Panc1 (cell line): Measurements from ENCODE around the gene C16orf46. TPM values are rescaled to one million over a fixed set of nuclear protein-coding genes. Genes with fewer than 3 reads are reported as not detected.

Source experiments
- ATAC-seq: fragments of 200-7000 bp; cut with Tn5 transposase; 2 replicates; pipeline ENCODE4 v1.9.1; 2020; ENCODE audit warnings: mild to moderate bottlenecking, moderate library complexity
- BruUV-seq: library from RNA; stranded (reverse); fragments of 400-500 nt; replicated peaks from 2 replicates; lab custom pipeline; 2021; lab: Mats Ljungman, UMichigan
- CTCF ChIA-PET: fragments of 300-600 bp; sonication (Branson Sonifier 250); formaldehyde crosslinking; loops from one replicate; lab custom pipeline; 2022; ENCODE audit warnings: antibody characterized with exemption; lab: Charles Lee
- POLR2A ChIA-PET: fragments of 300-600 bp; sonication (Branson Sonifier 250); formaldehyde crosslinking; loops from one replicate; lab custom pipeline; 2022; ENCODE audit warnings: antibody characterized with exemption; lab: Charles Lee
- DNase-seq: peaks from one replicate; pipeline ENCODE4 v3.0.0-alpha.2; 2010; ENCODE audit warnings: low read depth, low spot score
- H3K27ac ChIP-seq: 2 replicates; pipeline ENCODE4 v1.5.1; 2011; ENCODE audit warnings: mild to moderate bottlenecking, low read length, inconsistent platforms
- H3K27me3 ChIP-seq: fragments of 200-500 bp; sonication (Bioruptor generic); 2 replicates; pipeline ENCODE4 v1.6.0; 2014; ENCODE audit warnings: low read length, inconsistent platforms; ENCODE audit not compliant: control insufficient read depth, insufficient read depth
- H3K36me3 ChIP-seq: fragments of 200-500 bp; sonication (Bioruptor generic); 2 replicates; pipeline ENCODE4 v1.5.1; 2014; ENCODE audit warnings: inconsistent platforms, mild to moderate bottlenecking, low read length, moderate library complexity; ENCODE audit not compliant: control insufficient read depth, insufficient read depth
- H3K4me1 ChIP-seq: 2 replicates; pipeline ENCODE4 v1.5.1; 2011; ENCODE audit warnings: inconsistent platforms, mild to moderate bottlenecking, low read length, moderate library complexity; ENCODE audit not compliant: control insufficient read depth, insufficient read depth
- H3K4me3 ChIP-seq, 2 experiments: 2 replicates each; pipeline ENCODE4 v1.5.1; 2011 to 2012; ENCODE audit warnings: low read depth in 2 of 2, low read length in 2 of 2, mild to moderate bottlenecking in 2 of 2, inconsistent platforms in 1 of 2, moderate library complexity in 1 of 2
- H3K9me3 ChIP-seq: fragments of 200-500 bp; sonication (Bioruptor generic); 2 replicates; pipeline ENCODE4 v1.5.1; 2014; ENCODE audit warnings: low read depth, mild to moderate bottlenecking, inconsistent platforms, low read length, moderate library complexity; ENCODE audit not compliant: control insufficient read depth, insufficient read depth
- POLR2AphosphoS5 ChIP-seq: IDR thresholded peaks from 2 replicates; pipeline ENCODE4 v1.6.1; 2012; ENCODE audit warnings: mild to moderate bottlenecking, low read depth, low read length, moderate library complexity
- SIN3A ChIP-seq: IDR thresholded peaks from 2 replicates; pipeline ENCODE4 v1.6.1; 2012; ENCODE audit warnings: low read depth, mild to moderate bottlenecking, low read length, moderate library complexity, borderline replicate concordance; ENCODE audit not compliant: insufficient read depth
- TCF7L2 ChIP-seq: IDR thresholded peaks from 2 replicates; pipeline ENCODE4 v1.6.1; 2011; ENCODE audit warnings: mild to moderate bottlenecking, low read depth, low read length, inconsistent platforms
- in situ Hi-C: cut with HindIII; loops from 2 replicates; pipeline ENCODE4 v1.10.0; 2016; ENCODE audit warnings: low sequenced_read_pairs, low pct_unique_long_range_greater_than_20kb
- intact Hi-C: fragments of 100-400 bp; cut with micrococcal nuclease; formaldehyde crosslinking; loops from one replicate; pipeline ENCODE4 v1.10.0; 2022; ENCODE audit not compliant: unreplicated experiment
- total RNA-seq: library from RNA; stranded (reverse); gene quantifications from one replicate; pipeline ENCODE4 v1.2.1, GENCODE V29; 2021; ENCODE audit not compliant: unreplicated experiment
- TF ChIP-seq, protein P1 (sequence below): fragments of 450-650 bp; IDR thresholded peaks from 2 replicates; pipeline ENCODE4 v1.5.1; 2017; ENCODE audit warnings: mild to moderate bottlenecking
- TF ChIP-seq, protein P2 (sequence below), 2 experiments: IDR thresholded peaks; 2 replicates each; pipeline ENCODE4 v1.6.1; 2011 to 2012; ENCODE audit warnings: low read depth in 2 of 2, control low read depth in 1 of 2, low read length in 1 of 2, mild to moderate bottlenecking in 1 of 2, moderate library complexity in 1 of 2; ENCODE audit not compliant: insufficient read depth in 1 of 2

The C16orf46 gene
- total RNA-seq, 1 experiment from 2014 or later: 1.2 TPM

DNA sequence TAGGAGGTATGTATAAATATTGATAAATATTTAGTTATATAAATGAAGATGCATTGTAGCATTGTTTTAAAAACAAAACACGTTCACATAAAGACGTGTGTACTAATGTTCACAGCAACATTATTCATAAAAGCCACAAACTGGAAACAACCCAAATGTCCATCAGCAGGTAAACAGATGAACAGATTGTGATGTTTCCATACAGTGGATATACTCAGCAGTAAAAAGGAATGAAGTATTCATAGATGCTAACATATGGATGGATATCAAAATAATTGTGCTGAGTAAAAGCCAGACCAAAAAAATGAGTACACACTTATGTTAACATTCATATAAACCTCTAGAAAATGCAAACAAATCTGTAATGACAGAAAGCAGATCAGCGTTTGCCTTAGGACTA is 64.1 kb downstream of the C16orf46 start:
- ChIA-PET CTCF (no interaction called here), POLR2A (no interaction called here)
- no peak for DNase-seq
- intact Hi-C loops (no loop called here), in situ Hi-C loops (no loop called here)
- BruUV-seq: no TSS peak
- H3K4me3 ChIP-seq: no peak overlapping the region
- no peaks in the 10 kb centered on the region for H3K9me3 ChIP-seq
- H3K36me3 ChIP-seq: peaks cover 26% of the 10 kb centered on the region; the same call in 1 of the 2 replicates
- ATAC-seq: no peak
- H3K27me3 ChIP-seq: no peaks in the 10 kb centered on the region
- no peak overlapping the region for H3K27ac ChIP-seq
- H3K4me1 ChIP-seq: peaks cover 3% of the 10 kb centered on the region; the same call in 1 of the 2 replicates
- TF ChIP-seq, protein P1, sequence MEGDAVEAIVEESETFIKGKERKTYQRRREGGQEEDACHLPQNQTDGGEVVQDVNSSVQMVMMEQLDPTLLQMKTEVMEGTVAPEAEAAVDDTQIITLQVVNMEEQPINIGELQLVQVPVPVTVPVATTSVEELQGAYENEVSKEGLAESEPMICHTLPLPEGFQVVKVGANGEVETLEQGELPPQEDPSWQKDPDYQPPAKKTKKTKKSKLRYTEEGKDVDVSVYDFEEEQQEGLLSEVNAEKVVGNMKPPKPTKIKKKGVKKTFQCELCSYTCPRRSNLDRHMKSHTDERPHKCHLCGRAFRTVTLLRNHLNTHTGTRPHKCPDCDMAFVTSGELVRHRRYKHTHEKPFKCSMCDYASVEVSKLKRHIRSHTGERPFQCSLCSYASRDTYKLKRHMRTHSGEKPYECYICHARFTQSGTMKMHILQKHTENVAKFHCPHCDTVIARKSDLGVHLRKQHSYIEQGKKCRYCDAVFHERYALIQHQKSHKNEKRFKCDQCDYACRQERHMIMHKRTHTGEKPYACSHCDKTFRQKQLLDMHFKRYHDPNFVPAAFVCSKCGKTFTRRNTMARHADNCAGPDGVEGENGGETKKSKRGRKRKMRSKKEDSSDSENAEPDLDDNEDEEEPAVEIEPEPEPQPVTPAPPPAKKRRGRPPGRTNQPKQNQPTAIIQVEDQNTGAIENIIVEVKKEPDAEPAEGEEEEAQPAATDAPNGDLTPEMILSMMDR: no peak
- TF ChIP-seq TCF7L2: no peak
- TF ChIP-seq SIN3A: no peak
- TF ChIP-seq, protein P2, sequence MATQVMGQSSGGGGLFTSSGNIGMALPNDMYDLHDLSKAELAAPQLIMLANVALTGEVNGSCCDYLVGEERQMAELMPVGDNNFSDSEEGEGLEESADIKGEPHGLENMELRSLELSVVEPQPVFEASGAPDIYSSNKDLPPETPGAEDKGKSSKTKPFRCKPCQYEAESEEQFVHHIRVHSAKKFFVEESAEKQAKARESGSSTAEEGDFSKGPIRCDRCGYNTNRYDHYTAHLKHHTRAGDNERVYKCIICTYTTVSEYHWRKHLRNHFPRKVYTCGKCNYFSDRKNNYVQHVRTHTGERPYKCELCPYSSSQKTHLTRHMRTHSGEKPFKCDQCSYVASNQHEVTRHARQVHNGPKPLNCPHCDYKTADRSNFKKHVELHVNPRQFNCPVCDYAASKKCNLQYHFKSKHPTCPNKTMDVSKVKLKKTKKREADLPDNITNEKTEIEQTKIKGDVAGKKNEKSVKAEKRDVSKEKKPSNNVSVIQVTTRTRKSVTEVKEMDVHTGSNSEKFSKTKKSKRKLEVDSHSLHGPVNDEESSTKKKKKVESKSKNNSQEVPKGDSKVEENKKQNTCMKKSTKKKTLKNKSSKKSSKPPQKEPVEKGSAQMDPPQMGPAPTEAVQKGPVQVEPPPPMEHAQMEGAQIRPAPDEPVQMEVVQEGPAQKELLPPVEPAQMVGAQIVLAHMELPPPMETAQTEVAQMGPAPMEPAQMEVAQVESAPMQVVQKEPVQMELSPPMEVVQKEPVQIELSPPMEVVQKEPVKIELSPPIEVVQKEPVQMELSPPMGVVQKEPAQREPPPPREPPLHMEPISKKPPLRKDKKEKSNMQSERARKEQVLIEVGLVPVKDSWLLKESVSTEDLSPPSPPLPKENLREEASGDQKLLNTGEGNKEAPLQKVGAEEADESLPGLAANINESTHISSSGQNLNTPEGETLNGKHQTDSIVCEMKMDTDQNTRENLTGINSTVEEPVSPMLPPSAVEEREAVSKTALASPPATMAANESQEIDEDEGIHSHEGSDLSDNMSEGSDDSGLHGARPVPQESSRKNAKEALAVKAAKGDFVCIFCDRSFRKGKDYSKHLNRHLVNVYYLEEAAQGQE (IDR thresholded peaks at IDR 0.05; ENCODE audit: insufficient read depth in 1 of 2, low read depth in 2 of 2, low read length in 1 of 2): no peak
- TF ChIP-seq POLR2AphosphoS5: no peak

Other genes starting within 250 kb of the C16orf46 start
- 82.0 TPM for gene CMC2, start 70.4 kb downstream of the C16orf46 start, total RNA-seq
- 56.6 TPM for gene CENPN, start 70.0 kb downstream of the C16orf46 start, total RNA-seq
- gene ATMIN, start 41.4 kb downstream of the C16orf46 start, total RNA-seq: 28.4 TPM
- 36.6 TPM for gene GCSH, start 19.2 kb upstream of the C16orf46 start, total RNA-seq
- gene BCO1, start 161.5 kb upstream of the C16orf46 start, total RNA-seq: not detected
- gene GAN, start 237.7 kb upstream of the C16orf46 start, total RNA-seq: 9.1 TPM